ENCODE data around the gene NOL4L.

DNA sequence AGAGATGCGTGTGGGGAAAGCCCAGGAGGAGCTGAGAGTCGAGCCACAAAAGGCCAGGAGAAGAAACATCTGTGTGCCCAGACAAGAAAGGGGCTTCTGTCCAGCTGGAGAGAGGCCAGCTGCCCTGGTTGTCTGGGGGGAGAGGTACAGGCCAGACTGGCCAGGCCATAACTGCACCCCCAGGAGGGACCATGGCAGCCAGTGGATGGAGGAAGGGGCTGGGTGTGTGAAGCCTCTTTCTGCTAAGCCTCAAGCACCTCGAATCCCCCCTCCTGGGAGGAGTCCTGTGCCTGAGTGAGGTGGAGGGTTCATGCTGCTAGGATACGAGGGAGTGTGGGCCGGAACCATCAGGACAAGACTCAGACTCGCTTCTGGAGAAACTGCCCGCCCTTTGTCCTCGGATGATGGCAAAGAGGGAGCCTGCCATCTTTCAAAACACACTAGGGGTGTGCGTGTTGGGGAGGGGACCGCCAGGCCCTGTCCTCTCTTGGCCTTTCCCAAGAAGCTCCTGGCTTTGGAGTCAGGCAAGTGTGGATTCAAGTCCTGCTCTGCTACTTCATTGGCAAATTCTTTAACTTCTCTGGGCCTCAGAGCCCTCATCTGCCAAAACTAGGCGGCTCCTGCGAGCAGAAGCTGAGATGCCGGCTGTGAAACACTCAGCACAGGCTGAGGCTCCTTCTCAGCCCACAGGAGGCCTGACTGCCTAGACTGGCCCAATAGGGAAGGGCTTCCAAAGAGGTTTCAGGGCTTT, 136.7 kb downstream of the NOL4L start:
- TF ChIP-seq, protein P1, sequence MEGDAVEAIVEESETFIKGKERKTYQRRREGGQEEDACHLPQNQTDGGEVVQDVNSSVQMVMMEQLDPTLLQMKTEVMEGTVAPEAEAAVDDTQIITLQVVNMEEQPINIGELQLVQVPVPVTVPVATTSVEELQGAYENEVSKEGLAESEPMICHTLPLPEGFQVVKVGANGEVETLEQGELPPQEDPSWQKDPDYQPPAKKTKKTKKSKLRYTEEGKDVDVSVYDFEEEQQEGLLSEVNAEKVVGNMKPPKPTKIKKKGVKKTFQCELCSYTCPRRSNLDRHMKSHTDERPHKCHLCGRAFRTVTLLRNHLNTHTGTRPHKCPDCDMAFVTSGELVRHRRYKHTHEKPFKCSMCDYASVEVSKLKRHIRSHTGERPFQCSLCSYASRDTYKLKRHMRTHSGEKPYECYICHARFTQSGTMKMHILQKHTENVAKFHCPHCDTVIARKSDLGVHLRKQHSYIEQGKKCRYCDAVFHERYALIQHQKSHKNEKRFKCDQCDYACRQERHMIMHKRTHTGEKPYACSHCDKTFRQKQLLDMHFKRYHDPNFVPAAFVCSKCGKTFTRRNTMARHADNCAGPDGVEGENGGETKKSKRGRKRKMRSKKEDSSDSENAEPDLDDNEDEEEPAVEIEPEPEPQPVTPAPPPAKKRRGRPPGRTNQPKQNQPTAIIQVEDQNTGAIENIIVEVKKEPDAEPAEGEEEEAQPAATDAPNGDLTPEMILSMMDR (IDR thresholded peaks at IDR 0.05): no peak
- no peak for TF ChIP-seq POLR2A (IDR thresholded peaks at IDR 0.05)
